ENCODE measurements around the gene MTIF3. TPM values are rescaled to one million over a fixed set of nuclear protein-coding genes. Genes with fewer than 3 reads are reported as not detected.
A peak's percentile ranks its signal among the peaks of the same experiment; 100 is the strongest.

MTIF3 gene
- polyA plus RNA-seq, 1 donor from 2014 or later, result 66.5 TPM

DNA sequence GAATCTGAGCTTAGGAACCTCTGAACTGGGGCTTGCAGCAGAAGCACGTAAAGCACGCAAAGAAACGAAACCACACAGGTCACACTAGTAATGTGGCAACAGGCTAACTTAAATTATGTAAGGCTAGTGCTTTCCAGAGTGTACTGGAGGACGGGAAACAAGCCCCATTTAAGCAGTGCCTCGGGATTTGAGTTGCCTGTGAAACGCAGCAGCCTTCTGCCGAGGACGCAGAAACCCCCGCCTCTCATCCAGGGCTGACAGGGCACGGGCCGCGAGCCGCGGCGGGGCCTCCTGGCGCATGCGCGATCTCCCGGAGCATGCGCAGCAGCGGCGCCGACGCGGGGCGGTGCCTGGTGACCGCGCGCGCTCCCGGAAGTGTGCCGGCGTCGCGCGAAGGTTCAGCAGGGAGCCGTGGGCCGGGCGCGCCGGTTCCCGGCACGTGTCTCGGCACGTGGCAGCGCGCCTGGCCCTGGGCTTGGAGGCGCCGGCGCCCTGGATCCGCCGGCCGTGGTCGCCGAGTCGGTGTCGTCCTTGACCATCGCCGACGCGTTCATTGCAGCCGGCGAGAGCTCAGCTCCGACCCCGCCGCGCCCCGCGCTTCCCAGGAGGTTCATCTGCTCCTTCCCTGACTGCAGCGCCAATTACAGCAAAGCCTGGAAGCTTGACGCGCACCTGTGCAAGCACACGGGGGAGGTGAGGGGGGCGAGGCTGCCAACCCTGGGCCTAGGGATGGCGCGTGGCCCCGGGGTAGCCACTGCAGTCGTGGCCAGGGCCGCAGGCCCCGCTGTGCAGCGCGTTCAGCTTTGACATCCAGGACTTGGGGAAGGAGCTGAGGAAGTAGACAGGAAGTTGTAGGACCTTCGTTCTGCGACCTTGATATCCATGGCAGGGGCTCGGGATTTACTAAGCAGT is 25.9 kb downstream of the MTIF3 start, which contains the start of gene GTF3A:
Gene GTF3A, plus strand, starts transcription at position 374 of the 912 bp plus-strand sequence.
- H3K9ac ChIP-seq (ENCODE audit: low read length), result peak within 1 kb of the TSS; percentile 72
- peak within 1 kb of the TSS; percentile 68 for H3K27ac ChIP-seq (ENCODE audit: low read length)
- no peaks in the 10 kb centered on the region for H4K20me1 ChIP-seq (ENCODE audit: insufficient read depth)
- peaks cover 8% of the 10 kb centered on the region for H3K79me2 ChIP-seq (replicated peaks; ENCODE audit: insufficient read depth, low read length)
- peak within 1 kb of the TSS; percentile 80 for H2AFZ ChIP-seq (ENCODE audit: low read depth, low read length)
- no peaks in the 10 kb centered on the region for H3K9me2 ChIP-seq (ENCODE audit: insufficient read depth, low read length)
- no peaks in the 10 kb centered on the region for H3K9me3 ChIP-seq (ENCODE audit: low read length)
- TF ChIP-seq, protein P1, sequence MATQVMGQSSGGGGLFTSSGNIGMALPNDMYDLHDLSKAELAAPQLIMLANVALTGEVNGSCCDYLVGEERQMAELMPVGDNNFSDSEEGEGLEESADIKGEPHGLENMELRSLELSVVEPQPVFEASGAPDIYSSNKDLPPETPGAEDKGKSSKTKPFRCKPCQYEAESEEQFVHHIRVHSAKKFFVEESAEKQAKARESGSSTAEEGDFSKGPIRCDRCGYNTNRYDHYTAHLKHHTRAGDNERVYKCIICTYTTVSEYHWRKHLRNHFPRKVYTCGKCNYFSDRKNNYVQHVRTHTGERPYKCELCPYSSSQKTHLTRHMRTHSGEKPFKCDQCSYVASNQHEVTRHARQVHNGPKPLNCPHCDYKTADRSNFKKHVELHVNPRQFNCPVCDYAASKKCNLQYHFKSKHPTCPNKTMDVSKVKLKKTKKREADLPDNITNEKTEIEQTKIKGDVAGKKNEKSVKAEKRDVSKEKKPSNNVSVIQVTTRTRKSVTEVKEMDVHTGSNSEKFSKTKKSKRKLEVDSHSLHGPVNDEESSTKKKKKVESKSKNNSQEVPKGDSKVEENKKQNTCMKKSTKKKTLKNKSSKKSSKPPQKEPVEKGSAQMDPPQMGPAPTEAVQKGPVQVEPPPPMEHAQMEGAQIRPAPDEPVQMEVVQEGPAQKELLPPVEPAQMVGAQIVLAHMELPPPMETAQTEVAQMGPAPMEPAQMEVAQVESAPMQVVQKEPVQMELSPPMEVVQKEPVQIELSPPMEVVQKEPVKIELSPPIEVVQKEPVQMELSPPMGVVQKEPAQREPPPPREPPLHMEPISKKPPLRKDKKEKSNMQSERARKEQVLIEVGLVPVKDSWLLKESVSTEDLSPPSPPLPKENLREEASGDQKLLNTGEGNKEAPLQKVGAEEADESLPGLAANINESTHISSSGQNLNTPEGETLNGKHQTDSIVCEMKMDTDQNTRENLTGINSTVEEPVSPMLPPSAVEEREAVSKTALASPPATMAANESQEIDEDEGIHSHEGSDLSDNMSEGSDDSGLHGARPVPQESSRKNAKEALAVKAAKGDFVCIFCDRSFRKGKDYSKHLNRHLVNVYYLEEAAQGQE (IDR thresholded peaks at IDR 0.05; ENCODE audit: borderline replicate concordance), result no peak
- TF ChIP-seq EP300 (conservative IDR thresholded peaks at IDR 0.05; ENCODE audit: poor library complexity, severe bottlenecking) (peak; percentile 70), RAD21 (conservative IDR thresholded peaks at IDR 0.05) (peak; percentile 42), POLR2AphosphoS5 (IDR thresholded peaks at IDR 0.05) (peak; percentile 53), SMC3 (conservative IDR thresholded peaks at IDR 0.05; ENCODE audit: poor library complexity) (peak; percentile 54), TAF1 (IDR thresholded peaks at IDR 0.05; ENCODE audit: low read depth) (peak; percentile 27), EZH2 (IDR thresholded peaks at IDR 0.05; ENCODE audit: borderline replicate concordance, insufficient read depth, low read length, poor library complexity, severe bottlenecking) (no peak), MXI1 (conservative IDR thresholded peaks at IDR 0.05; ENCODE audit: poor library complexity, severe bottlenecking) (peak; percentile 100)
- TF ChIP-seq, protein P2, sequence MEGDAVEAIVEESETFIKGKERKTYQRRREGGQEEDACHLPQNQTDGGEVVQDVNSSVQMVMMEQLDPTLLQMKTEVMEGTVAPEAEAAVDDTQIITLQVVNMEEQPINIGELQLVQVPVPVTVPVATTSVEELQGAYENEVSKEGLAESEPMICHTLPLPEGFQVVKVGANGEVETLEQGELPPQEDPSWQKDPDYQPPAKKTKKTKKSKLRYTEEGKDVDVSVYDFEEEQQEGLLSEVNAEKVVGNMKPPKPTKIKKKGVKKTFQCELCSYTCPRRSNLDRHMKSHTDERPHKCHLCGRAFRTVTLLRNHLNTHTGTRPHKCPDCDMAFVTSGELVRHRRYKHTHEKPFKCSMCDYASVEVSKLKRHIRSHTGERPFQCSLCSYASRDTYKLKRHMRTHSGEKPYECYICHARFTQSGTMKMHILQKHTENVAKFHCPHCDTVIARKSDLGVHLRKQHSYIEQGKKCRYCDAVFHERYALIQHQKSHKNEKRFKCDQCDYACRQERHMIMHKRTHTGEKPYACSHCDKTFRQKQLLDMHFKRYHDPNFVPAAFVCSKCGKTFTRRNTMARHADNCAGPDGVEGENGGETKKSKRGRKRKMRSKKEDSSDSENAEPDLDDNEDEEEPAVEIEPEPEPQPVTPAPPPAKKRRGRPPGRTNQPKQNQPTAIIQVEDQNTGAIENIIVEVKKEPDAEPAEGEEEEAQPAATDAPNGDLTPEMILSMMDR (IDR thresholded peaks at IDR 0.05; ENCODE audit: poor library complexity, severe bottlenecking), result no peak
- peak within 1 kb of the TSS; percentile 99 for H3K4me2 ChIP-seq (ENCODE audit: low read length)
- no peaks in the 10 kb centered on the region for H3F3A ChIP-seq (ENCODE audit: insufficient read depth, low read length, poor library complexity, severe bottlenecking)
- H3K27me3 ChIP-seq (ENCODE audit: insufficient read depth, low read depth, low read length), result no peaks in the 10 kb centered on the region
- no peaks in the 10 kb centered on the region for H3K36me3 ChIP-seq (ENCODE audit: insufficient read depth, low read length)
- H3K4me3 ChIP-seq (ENCODE audit: low read length), result peak within 1 kb of the TSS; percentile 100

DNA sequence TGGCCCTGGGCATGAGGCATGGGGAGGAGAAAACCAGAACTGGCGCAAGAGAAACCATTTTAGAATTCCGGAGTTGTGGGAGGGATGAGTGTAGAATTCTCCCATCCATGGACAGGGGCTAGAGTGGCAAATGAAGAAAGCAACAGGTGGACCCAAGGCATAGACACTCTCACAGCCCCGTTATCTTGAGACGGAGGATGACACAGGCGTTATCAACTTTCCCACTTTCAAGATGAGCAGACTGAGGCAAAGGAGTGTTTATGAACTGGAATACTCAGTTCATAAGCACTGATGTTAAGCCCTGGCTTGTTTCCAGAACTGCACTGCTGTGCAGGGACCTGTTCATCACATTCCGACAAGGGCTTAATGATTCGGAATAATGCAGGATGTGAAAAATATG is 27.0 kb downstream of the MTIF3 start:
- Histone ChIP-seq H4K20me1 (ENCODE audit: insufficient read depth) (no peaks in the 10 kb centered on the region), H3K9ac (ENCODE audit: low read length) (no peak overlapping the region), H3F3A (ENCODE audit: insufficient read depth, low read length, poor library complexity, severe bottlenecking) (no peaks in the 10 kb centered on the region), H3K4me3 (ENCODE audit: low read length) (peak overlapping the region; percentile 100), H3K27me3 (ENCODE audit: insufficient read depth, low read depth, low read length) (no peaks in the 10 kb centered on the region), H3K79me2 (replicated peaks; ENCODE audit: insufficient read depth, low read length) (peaks cover 8% of the 10 kb centered on the region), H3K36me3 (ENCODE audit: insufficient read depth, low read length) (no peaks in the 10 kb centered on the region), H3K27ac (ENCODE audit: low read length) (no peak overlapping the region), H3K9me2 (ENCODE audit: insufficient read depth, low read length) (no peaks in the 10 kb centered on the region), H2AFZ (ENCODE audit: low read depth, low read length) (no peak overlapping the region), H3K4me2 (ENCODE audit: low read length) (no peak overlapping the region), H3K9me3 (ENCODE audit: low read length) (no peaks in the 10 kb centered on the region)
- no peak for TF ChIP-seq POLR2AphosphoS5 (IDR thresholded peaks at IDR 0.05)
- TF ChIP-seq SMC3 (conservative IDR thresholded peaks at IDR 0.05; ENCODE audit: poor library complexity), result no peak
- TF ChIP-seq, protein P2 (IDR thresholded peaks at IDR 0.05; ENCODE audit: poor library complexity, severe bottlenecking), result no peak
- TF ChIP-seq EP300 (conservative IDR thresholded peaks at IDR 0.05; ENCODE audit: poor library complexity, severe bottlenecking), result no peak
- no peak for TF ChIP-seq EZH2 (IDR thresholded peaks at IDR 0.05; ENCODE audit: borderline replicate concordance, insufficient read depth, low read length, poor library complexity, severe bottlenecking)
- TF ChIP-seq TAF1 (IDR thresholded peaks at IDR 0.05; ENCODE audit: low read depth), result no peak
- TF ChIP-seq MXI1 (conservative IDR thresholded peaks at IDR 0.05; ENCODE audit: poor library complexity, severe bottlenecking), result no peak
- no peak for TF ChIP-seq RAD21 (conservative IDR thresholded peaks at IDR 0.05)
- TF ChIP-seq, protein P1 (IDR thresholded peaks at IDR 0.05; ENCODE audit: borderline replicate concordance), result no peak

All from neural cell (in vitro differentiated cells).